ENCODE results near the gene ATP6V0B. TPM values are rescaled to one million over a fixed set of nuclear protein-coding genes. Genes with fewer than 3 reads are reported as not detected.

ATP6V0B gene
- total and polyA plus RNA-seq, 2 donors from 2014 or later, result 156 to 636 TPM

DNA sequence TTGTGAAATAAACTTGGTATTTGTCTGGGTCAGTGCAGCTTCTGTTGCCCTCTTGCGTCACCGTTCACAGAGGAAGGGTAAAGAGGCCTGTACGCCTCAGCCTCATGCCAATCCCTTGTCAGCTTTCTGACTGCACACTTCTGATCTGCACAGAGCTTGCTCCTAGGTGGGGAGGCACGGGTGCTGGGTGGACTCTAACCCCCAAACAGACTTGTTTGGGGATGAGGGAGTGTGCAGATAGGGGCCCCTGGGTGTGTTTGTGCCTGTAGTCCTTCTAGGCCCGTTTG, 3.4 kb downstream of the ATP6V0B start:
- H3K27ac ChIP-seq (ENCODE audit: low read depth in 2 of 2, low read length in 2 of 2), result no peak overlapping the region
- peaks cover 4 to 26% (median 5%) of the 10 kb centered on the region in 3 donors for H3K36me3 ChIP-seq (ENCODE audit: control insufficient read depth in 2 of 3, insufficient read depth in 3 of 3, low read length in 3 of 3)
- H3K4me3 ChIP-seq (ENCODE audit: low read length in 3 of 3), result peak overlapping the region in 2 of 3 donors; percentile 22 to 57
- peaks cover 0 to 37% (median 7%) of the 10 kb centered on the region in 3 donors for H3K4me1 ChIP-seq (ENCODE audit: control insufficient read depth in 2 of 3, insufficient read depth in 2 of 3, low read depth in 1 of 3, low read length in 3 of 3)
- FAIRE-seq (no peak), DNase-seq (no peak)
- TF ChIP-seq, protein P1, sequence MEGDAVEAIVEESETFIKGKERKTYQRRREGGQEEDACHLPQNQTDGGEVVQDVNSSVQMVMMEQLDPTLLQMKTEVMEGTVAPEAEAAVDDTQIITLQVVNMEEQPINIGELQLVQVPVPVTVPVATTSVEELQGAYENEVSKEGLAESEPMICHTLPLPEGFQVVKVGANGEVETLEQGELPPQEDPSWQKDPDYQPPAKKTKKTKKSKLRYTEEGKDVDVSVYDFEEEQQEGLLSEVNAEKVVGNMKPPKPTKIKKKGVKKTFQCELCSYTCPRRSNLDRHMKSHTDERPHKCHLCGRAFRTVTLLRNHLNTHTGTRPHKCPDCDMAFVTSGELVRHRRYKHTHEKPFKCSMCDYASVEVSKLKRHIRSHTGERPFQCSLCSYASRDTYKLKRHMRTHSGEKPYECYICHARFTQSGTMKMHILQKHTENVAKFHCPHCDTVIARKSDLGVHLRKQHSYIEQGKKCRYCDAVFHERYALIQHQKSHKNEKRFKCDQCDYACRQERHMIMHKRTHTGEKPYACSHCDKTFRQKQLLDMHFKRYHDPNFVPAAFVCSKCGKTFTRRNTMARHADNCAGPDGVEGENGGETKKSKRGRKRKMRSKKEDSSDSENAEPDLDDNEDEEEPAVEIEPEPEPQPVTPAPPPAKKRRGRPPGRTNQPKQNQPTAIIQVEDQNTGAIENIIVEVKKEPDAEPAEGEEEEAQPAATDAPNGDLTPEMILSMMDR (IDR thresholded peaks at IDR 0.05; ENCODE audit: borderline replicate concordance, extremely low read depth, insufficient read depth), result no peak
- H3K9ac ChIP-seq (ENCODE audit: low read length in 3 of 3), result no peak overlapping the region
- H3K27me3 ChIP-seq (ENCODE audit: control insufficient read depth, insufficient read depth, low read length), result no peaks in the 10 kb centered on the region
- intact Hi-C loops (cut with DNase I), result no loop called here
- H3K9me3 ChIP-seq (ENCODE audit: control insufficient read depth in 2 of 3, insufficient read depth in 1 of 3, low read length in 3 of 3), result no peaks in the 10 kb centered on the region

DNA sequence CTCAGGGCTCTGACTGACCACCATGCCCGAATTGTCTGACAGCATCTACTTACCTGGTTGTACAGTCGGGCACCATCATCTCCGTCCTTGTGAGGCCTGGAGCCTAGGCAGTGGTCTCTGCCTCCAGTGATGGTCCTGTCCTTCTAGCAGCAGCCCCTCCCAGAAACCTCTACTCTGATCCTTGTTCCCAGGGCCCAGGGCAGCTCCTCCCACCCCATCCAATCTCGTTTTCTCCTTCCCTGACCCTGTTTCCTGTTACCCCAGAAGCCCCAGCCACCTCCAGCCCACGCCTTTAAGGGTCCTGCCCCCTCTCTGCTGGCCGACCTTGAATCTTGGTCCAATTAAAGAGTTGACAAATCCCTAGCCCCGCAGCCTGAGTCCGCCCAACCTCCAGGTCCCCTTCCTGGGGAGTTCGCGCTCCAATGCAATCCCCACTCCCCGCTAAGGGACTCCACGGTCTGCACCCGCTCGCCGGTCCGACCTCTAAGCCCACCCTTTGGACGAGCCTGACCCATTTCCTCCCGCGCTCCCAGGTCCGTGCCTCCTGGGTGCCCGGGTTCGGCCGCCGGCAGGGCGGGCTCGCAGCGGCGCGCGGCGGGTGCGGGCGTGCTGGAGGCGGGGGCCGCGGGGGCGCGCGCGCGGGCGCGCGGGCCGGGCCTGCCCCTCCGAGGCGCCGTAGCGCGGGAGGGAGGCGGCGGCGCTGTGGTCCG, 3.9 kb downstream of the ATP6V0B start, which contains the start of gene B4GALT2:
TSS of gene B4GALT2 (plus strand) at position 660 of the 710 bp plus-strand sequence. CDS start 1,951 bp downstream, outside the sequence.
- TF ChIP-seq, protein P1 (IDR thresholded peaks at IDR 0.05; ENCODE audit: borderline replicate concordance, extremely low read depth, insufficient read depth), result no peak
- Histone ChIP-seq H3K4me3 (ENCODE audit: low read length in 3 of 3) (peak within 1 kb of the TSS; percentile 53 to 57 (median 54)), H3K27me3 (ENCODE audit: control insufficient read depth, insufficient read depth, low read length) (no peaks in the 10 kb centered on the region), H3K27ac (ENCODE audit: low read depth in 2 of 2, low read length in 2 of 2) (no peak within 1 kb of the TSS), H3K9me3 (ENCODE audit: control insufficient read depth in 2 of 3, insufficient read depth in 1 of 3, low read length in 3 of 3) (no peaks in the 10 kb centered on the region), H3K4me1 (ENCODE audit: control insufficient read depth in 2 of 3, insufficient read depth in 2 of 3, low read depth in 1 of 3, low read length in 3 of 3) (peaks cover 0 to 37% (median 7%) of the 10 kb centered on the region in 3 donors), H3K36me3 (ENCODE audit: control insufficient read depth in 2 of 3, insufficient read depth in 3 of 3, low read length in 3 of 3) (peaks cover 4 to 26% (median 5%) of the 10 kb centered on the region in 3 donors), H3K9ac (ENCODE audit: low read length in 3 of 3) (peak within 1 kb of the TSS in 2 of 3 donors; percentile 3 to 46)
- DNase-seq (peak in 4 of 5 donors; percentile 30 to 72 (median 52)), FAIRE-seq (no peak)
- intact Hi-C loops (cut with DNase I), result no loop called here

DNA sequence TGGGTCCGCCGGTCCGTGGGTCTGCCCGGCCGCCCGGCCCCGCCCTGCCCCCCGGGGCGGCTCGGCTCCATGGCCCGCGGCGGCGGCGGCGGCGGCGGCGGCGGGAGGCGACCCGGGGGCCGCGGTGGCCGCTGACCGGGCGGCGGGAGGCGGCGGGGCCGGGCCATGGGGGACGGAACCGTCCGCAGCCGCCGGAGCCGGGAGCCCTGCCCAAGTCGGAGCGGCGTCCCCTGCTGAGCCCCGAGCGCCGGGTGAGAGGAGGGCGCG, 4.4 kb downstream of the ATP6V0B start:
- intact Hi-C loops (cut with DNase I), result no loop called here
- no peaks in the 10 kb centered on the region for H3K27me3 ChIP-seq (ENCODE audit: control insufficient read depth, insufficient read depth, low read length)
- peaks cover 0 to 33% (median 7%) of the 10 kb centered on the region in 3 donors for H3K4me1 ChIP-seq (ENCODE audit: control insufficient read depth in 2 of 3, insufficient read depth in 2 of 3, low read depth in 1 of 3, low read length in 3 of 3)
- TF ChIP-seq, protein P1 (IDR thresholded peaks at IDR 0.05; ENCODE audit: borderline replicate concordance, extremely low read depth, insufficient read depth), result no peak
- FAIRE-seq (no peak), DNase-seq (no peak)
- no peaks in the 10 kb centered on the region for H3K9me3 ChIP-seq (ENCODE audit: control insufficient read depth in 2 of 3, insufficient read depth in 1 of 3, low read length in 3 of 3)
- no peak overlapping the region for H3K27ac ChIP-seq (ENCODE audit: low read depth in 2 of 2, low read length in 2 of 2)
- no peak overlapping the region for H3K9ac ChIP-seq (ENCODE audit: low read length in 3 of 3)
- peak overlapping the region in 1 of 3 donors; percentile 49 for H3K4me3 ChIP-seq (ENCODE audit: low read length in 3 of 3)
- H3K36me3 ChIP-seq (ENCODE audit: control insufficient read depth in 2 of 3, insufficient read depth in 3 of 3, low read length in 3 of 3), result peaks cover 4 to 26% (median 5%) of the 10 kb centered on the region in 3 donors
